ENCODE data around the gene AGBL2. TPM values are rescaled to one million over a fixed set of nuclear protein-coding genes. Genes with fewer than 3 reads are reported as not detected.

The AGBL2 gene
- total RNA-seq, 1 experiment from 2014 or later = 3.0 TPM

DNA sequence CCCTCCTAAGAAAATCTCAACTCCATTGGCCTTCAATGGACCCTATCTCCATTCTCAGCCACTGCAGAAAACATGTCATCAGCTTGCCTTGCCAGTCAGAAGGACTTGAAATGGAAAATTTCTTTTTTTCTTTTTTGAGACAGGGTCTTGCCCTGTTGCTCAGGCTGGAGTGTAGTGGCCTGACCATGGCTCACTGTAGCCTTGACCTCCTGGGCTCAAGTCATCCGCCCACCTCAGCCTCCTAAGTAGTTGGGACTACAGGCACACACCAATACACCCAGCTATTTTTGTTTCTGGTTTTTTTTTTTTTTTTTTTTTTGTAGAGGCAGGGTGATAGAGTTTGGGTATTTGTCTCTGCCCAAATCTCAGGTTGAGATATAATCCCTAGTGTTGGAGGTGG, 29.0 kb downstream of the AGBL2 start:
- Mint-ChIP-seq H3K4me1 (no peaks in the 10 kb centered on the region), H3K27me3 (ENCODE audit: low read depth) (no peaks in the 10 kb centered on the region), H3K4me3 (no peak overlapping the region), H3K36me3 (ENCODE audit: insufficient read depth in 1 of 3, low read depth in 3 of 3) (no peaks in the 10 kb centered on the region), H3K27ac (no peak overlapping the region), H3K9me3 (no peaks in the 10 kb centered on the region; a peak in 1 of 5 replicates)
- Histone ChIP-seq H3K79me1 (ENCODE audit: insufficient read depth, low read depth, low read length, poor library complexity, severe bottlenecking) (no peaks in the 10 kb centered on the region), H2BK12ac (ENCODE audit: insufficient read length, low read depth, low read length) (no peak overlapping the region), H3K9ac (ENCODE audit: extremely low read depth, insufficient read length, low read length) (no peak overlapping the region), H3K79me2 (ENCODE audit: insufficient read depth, low read length) (no peaks in the 10 kb centered on the region), H2BK15ac (ENCODE audit: low read depth, low read length) (no peak overlapping the region), H3K4ac (ENCODE audit: low read depth, low read length) (no peak overlapping the region), H2BK120ac (ENCODE audit: low read depth, low read length, poor library complexity, severe bottlenecking) (no peak overlapping the region), H2AFZ (ENCODE audit: low read length) (no peak overlapping the region), H3K18ac (ENCODE audit: insufficient read length, low read depth, low read length) (no peak overlapping the region), H2BK20ac (ENCODE audit: low read depth, low read length, poor library complexity, severe bottlenecking) (no peak overlapping the region), H3T11ph (ENCODE audit: low read length) (no peak overlapping the region), H4K8ac (replicated peaks; ENCODE audit: insufficient read length, low read depth, low read length) (no peak overlapping the region), H3K4me1 (ENCODE audit: insufficient read depth, low read length) (no peaks in the 10 kb centered on the region), H3K27me3 (ENCODE audit: insufficient read depth, low read length) (no peaks in the 10 kb centered on the region), H3K23me2 (ENCODE audit: insufficient read length, low read depth, low read length, poor library complexity, severe bottlenecking) (no peaks in the 10 kb centered on the region), H4K20me1 (ENCODE audit: control insufficient read depth, insufficient read depth, insufficient read length) (no peaks in the 10 kb centered on the region), H3K14ac (ENCODE audit: insufficient read depth, low read length) (no peak overlapping the region), H3K9me3 (ENCODE audit: control insufficient read depth, low read depth, low read length) (no peaks in the 10 kb centered on the region), H4K91ac (ENCODE audit: insufficient read length, low read depth, low read length) (no peak overlapping the region), H3K23ac (ENCODE audit: insufficient read length, low read depth, low read length) (no peak overlapping the region), H4K5ac (ENCODE audit: insufficient read length, low read depth, low read length) (no peak overlapping the region), H3K56ac (ENCODE audit: insufficient read length, low read depth, low read length) (no peak overlapping the region), H2AK5ac (ENCODE audit: insufficient read length, low read length) (no peak overlapping the region), H3K4me2 (ENCODE audit: insufficient read depth, insufficient read length, low read length) (no peak overlapping the region), H2BK5ac (ENCODE audit: insufficient read length, low read length) (no peak overlapping the region), H3K27ac (ENCODE audit: insufficient read length, low read depth, low read length) (no peak overlapping the region)
- no peak for DNase-seq
- no CpG with 5 or more reads among the region's 1 CpG for WGBS (ENCODE audit: extremely low coverage, insufficient read length, low lambda C conversion rate)
- TF ChIP-seq, protein P1, sequence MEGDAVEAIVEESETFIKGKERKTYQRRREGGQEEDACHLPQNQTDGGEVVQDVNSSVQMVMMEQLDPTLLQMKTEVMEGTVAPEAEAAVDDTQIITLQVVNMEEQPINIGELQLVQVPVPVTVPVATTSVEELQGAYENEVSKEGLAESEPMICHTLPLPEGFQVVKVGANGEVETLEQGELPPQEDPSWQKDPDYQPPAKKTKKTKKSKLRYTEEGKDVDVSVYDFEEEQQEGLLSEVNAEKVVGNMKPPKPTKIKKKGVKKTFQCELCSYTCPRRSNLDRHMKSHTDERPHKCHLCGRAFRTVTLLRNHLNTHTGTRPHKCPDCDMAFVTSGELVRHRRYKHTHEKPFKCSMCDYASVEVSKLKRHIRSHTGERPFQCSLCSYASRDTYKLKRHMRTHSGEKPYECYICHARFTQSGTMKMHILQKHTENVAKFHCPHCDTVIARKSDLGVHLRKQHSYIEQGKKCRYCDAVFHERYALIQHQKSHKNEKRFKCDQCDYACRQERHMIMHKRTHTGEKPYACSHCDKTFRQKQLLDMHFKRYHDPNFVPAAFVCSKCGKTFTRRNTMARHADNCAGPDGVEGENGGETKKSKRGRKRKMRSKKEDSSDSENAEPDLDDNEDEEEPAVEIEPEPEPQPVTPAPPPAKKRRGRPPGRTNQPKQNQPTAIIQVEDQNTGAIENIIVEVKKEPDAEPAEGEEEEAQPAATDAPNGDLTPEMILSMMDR (conservative IDR thresholded peaks at IDR 0.05) = no peak

Measured in H9 (cell line).